MCF 10A (cell line): ENCODE data around the gene OTX1. TPM values are rescaled to one million over a fixed set of nuclear protein-coding genes. Genes with fewer than 3 reads are reported as not detected.

Source experiments
- BruUV-seq: library from RNA; stranded (reverse); fragments of 400-500 nt; replicated peaks from 2 replicates; lab custom pipeline; 2021; lab: Mats Ljungman, UMichigan
- CTCF ChIA-PET: fragments of 300-600 bp; sonication (Branson Sonifier 250); formaldehyde crosslinking; extraction: SDS; loops from one replicate; lab custom pipeline; 2021; ENCODE audit warnings: antibody characterized with exemption, inconsistent platforms; lab: Yijun Ruan, JAX
- POLR2A ChIA-PET: fragments of 300-600, 350-650 bp; sonication (Branson Sonifier 250); formaldehyde crosslinking; extraction: SDS; loops from one replicate; lab custom pipeline; 2020; ENCODE audit warnings: antibody characterized with exemption, inconsistent platforms; lab: Yijun Ruan, JAX
- DNase-seq: peaks from one replicate; pipeline ENCODE4 v3.0.0-alpha.2; 2018; ENCODE audit not compliant: unreplicated experiment
- H3K27ac Mint-ChIP-seq: one replicate; pipeline ENCODE4 v1.8.0; 2022; ENCODE audit warnings: mild to moderate bottlenecking, low read depth, mixed read lengths; ENCODE audit not compliant: unreplicated experiment
- H3K27me3 Mint-ChIP-seq: one replicate; pipeline ENCODE4 v1.8.0; 2022; ENCODE audit warnings: mixed read lengths; ENCODE audit not compliant: insufficient read depth, unreplicated experiment
- H3K36me3 Mint-ChIP-seq: one replicate; pipeline ENCODE4 v1.8.0; 2022; ENCODE audit warnings: mild to moderate bottlenecking, moderate library complexity, mixed read lengths; ENCODE audit not compliant: insufficient read depth, unreplicated experiment
- H3K4me1 Mint-ChIP-seq: one replicate; pipeline ENCODE4 v1.8.0; 2022; ENCODE audit warnings: mixed read lengths; ENCODE audit not compliant: insufficient read depth, unreplicated experiment
- H3K4me3 Mint-ChIP-seq: one replicate; pipeline ENCODE4 v1.8.0; 2022; ENCODE audit warnings: mild to moderate bottlenecking, moderate library complexity, mixed read lengths; ENCODE audit not compliant: unreplicated experiment
- H3K9me3 Mint-ChIP-seq: one replicate; pipeline ENCODE4 v1.8.0; 2022; ENCODE audit warnings: mixed read lengths; ENCODE audit not compliant: unreplicated experiment
- CTCF ChIP-seq: fragments of 200-600 bp; IDR thresholded peaks from one replicate; pipeline ENCODE4 v1.8.0; 2022; ENCODE audit warnings: antibody characterized with exemption, mild to moderate bottlenecking; ENCODE audit not compliant: unreplicated experiment
- intact Hi-C: fragments of 100-400 bp; cut with micrococcal nuclease; formaldehyde crosslinking; loops from 2 replicates; pipeline ENCODE4 v1.14.1; 2022
- total RNA-seq: library from RNA; stranded (reverse); gene quantifications from 2 replicates; pipeline ENCODE4 v1.2.3, GENCODE V29; 2022

OTX1 gene
- total RNA-seq, 1 experiment from 2014 or later, result 1.4 TPM

- H3K27me3 Mint-ChIP-seq, result no peaks in the 10 kb centered on the region
- DNase-seq, result no peak
- CTCF ChIA-PET, result interaction anchor here (0.6 to 1.4 kb wide), 3 partner anchors 17 to 155 kb away, joined by 4 to 5 read pairs (median 4); no protein-coding TSS in a partner anchor
- H3K36me3 Mint-ChIP-seq, result peaks cover 7% of the 10 kb centered on the region
- no TSS peak for BruUV-seq
- no peak overlapping the region for H3K4me3 Mint-ChIP-seq
- no peaks in the 10 kb centered on the region for H3K9me3 Mint-ChIP-seq
- POLR2A ChIA-PET, result no interaction called here
- no peak overlapping the region for H3K27ac Mint-ChIP-seq
- intact Hi-C loops, result no loop called here
- TF ChIP-seq CTCF, result no peak
- peaks cover 5% of the 10 kb centered on the region for H3K4me1 Mint-ChIP-seq
Measured at GRCh38 chr2:63035169-63035568, 15.5 kb upstream of the OTX1 start.

- H3K27me3 Mint-ChIP-seq, result no peaks in the 10 kb centered on the region
- DNase-seq, result no peak
- no peak overlapping the region for H3K27ac Mint-ChIP-seq
- intact Hi-C loops, result no loop called here
- H3K36me3 Mint-ChIP-seq, result peaks cover 2% of the 10 kb centered on the region
- ChIA-PET POLR2A (no interaction called here), CTCF (interaction anchor here (0.6 to 1.4 kb wide), 5 partner anchors 15 to 468 kb away, joined by 4 to 5 read pairs (median 4); no protein-coding TSS in a partner anchor)
- TF ChIP-seq CTCF, result no peak
- no peak overlapping the region for H3K4me3 Mint-ChIP-seq
- BruUV-seq, result no TSS peak
- no peaks in the 10 kb centered on the region for H3K9me3 Mint-ChIP-seq
- H3K4me1 Mint-ChIP-seq, result peaks cover 5% of the 10 kb centered on the region
Measured at GRCh38 chr2:63035660-63036059, 15.0 kb upstream of the OTX1 start.

- peaks cover 5% of the 10 kb centered on the region for H3K4me1 Mint-ChIP-seq
- no peaks in the 10 kb centered on the region for H3K27me3 Mint-ChIP-seq
- H3K36me3 Mint-ChIP-seq, result no peaks in the 10 kb centered on the region
- POLR2A ChIA-PET, result interaction anchor here (0.6 kb wide), 1 partner anchor 112 kb away, joined by 3 read pairs; no protein-coding TSS in a partner anchor
- CTCF ChIA-PET, result no interaction called here
- H3K4me3 Mint-ChIP-seq, result no peak overlapping the region
- BruUV-seq, result no TSS peak
- no peak for DNase-seq
- no peak for TF ChIP-seq CTCF
- intact Hi-C loops, result no loop called here
- H3K9me3 Mint-ChIP-seq, result no peaks in the 10 kb centered on the region
- no peak overlapping the region for H3K27ac Mint-ChIP-seq
Measured at GRCh38 chr2:63038034-63038433, 12.6 kb upstream of the OTX1 start.

- TF ChIP-seq CTCF, result no peak
- Mint-ChIP-seq H3K36me3 (no peaks in the 10 kb centered on the region), H3K4me3 (no peak overlapping the region), H3K27me3 (no peaks in the 10 kb centered on the region), H3K27ac (no peak overlapping the region), H3K4me1 (no peaks in the 10 kb centered on the region), H3K9me3 (no peaks in the 10 kb centered on the region)
- ChIA-PET POLR2A (interaction anchor here (1.7 kb wide), 1 partner anchor 10 kb away, joined by 11 read pairs; the partner anchor contains the start of gene OTX1), CTCF (no interaction called here)
- no peak for DNase-seq
- no TSS peak for BruUV-seq
- intact Hi-C loops, result no loop called here
Measured at GRCh38 chr2:63040586-63040985, 10.0 kb upstream of the OTX1 start.
